Measurements from ENCODE around the gene ATP8A2. TPM values are rescaled to one million over a fixed set of nuclear protein-coding genes. Genes with fewer than 3 reads are reported as not detected.

The ATP8A2 gene
- total and polyA plus RNA-seq, 10 of the 15 experiments (the other 5 are each of a cell fraction or from before 2014, with no cell fraction given), result 0.01 to 0.04 (median 0.04) TPM; not detected in 7

DNA sequence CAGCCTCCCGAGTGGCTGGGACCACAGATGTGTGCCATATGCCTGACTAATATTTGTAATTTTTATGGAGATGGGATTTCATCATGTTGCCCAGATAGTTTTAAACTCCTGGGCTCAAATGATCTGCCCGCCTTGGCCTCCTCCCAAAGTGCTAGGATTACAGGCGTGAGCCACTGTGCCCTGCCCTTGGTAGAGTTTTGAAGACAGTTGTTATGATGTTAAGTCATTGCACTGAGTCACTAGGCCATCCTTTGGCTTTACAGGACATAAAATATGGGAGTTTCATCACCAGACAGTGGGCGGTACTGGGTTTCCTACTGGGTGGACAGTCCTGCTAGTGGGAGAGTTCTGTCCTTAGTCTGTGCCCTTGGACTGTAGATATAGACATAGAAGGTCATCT, 282.5 kb downstream of the ATP8A2 start:
- Histone ChIP-seq H3K27ac (ENCODE audit: control insufficient read depth, insufficient read depth) (no peak overlapping the region), H3K4me3 (no peak overlapping the region), H3K36me3 (ENCODE audit: control insufficient read depth in 2 of 2, insufficient read depth in 2 of 2, low read length in 1 of 2) (no peaks in the 10 kb centered on the region), H3K4me1 (ENCODE audit: control insufficient read depth, insufficient read depth, low read length) (no peaks in the 10 kb centered on the region), H3K9me3 (replicated peaks; ENCODE audit: control insufficient read depth, insufficient read depth, low read length) (no peaks in the 10 kb centered on the region), H3K9ac (ENCODE audit: control insufficient read depth, insufficient read depth, low read length) (no peak overlapping the region), H2AFZ (ENCODE audit: control insufficient read depth, low read depth, low read length) (no peak overlapping the region), H3K79me2 (ENCODE audit: control insufficient read depth, insufficient read depth, low read length) (no peaks in the 10 kb centered on the region), H4K20me1 (ENCODE audit: control insufficient read depth, insufficient read depth) (no peaks in the 10 kb centered on the region), H3K27me3 (replicated peaks in 1 of 2; ENCODE audit: control insufficient read depth in 2 of 2, insufficient read depth in 2 of 2, low read length in 1 of 2) (no peaks in the 10 kb centered on the region), H3K4me2 (ENCODE audit: control insufficient read depth, insufficient read depth) (no peak overlapping the region)
- intact Hi-C loops (cut with micrococcal nuclease; ENCODE audit: unreplicated experiment), result no loop called here
- RAD21 ChIA-PET (ENCODE audit: unreplicated experiment), result no interaction called here
- BruUV-seq (replicated peaks), result no TSS peak
- TF ChIP-seq, protein P1, sequence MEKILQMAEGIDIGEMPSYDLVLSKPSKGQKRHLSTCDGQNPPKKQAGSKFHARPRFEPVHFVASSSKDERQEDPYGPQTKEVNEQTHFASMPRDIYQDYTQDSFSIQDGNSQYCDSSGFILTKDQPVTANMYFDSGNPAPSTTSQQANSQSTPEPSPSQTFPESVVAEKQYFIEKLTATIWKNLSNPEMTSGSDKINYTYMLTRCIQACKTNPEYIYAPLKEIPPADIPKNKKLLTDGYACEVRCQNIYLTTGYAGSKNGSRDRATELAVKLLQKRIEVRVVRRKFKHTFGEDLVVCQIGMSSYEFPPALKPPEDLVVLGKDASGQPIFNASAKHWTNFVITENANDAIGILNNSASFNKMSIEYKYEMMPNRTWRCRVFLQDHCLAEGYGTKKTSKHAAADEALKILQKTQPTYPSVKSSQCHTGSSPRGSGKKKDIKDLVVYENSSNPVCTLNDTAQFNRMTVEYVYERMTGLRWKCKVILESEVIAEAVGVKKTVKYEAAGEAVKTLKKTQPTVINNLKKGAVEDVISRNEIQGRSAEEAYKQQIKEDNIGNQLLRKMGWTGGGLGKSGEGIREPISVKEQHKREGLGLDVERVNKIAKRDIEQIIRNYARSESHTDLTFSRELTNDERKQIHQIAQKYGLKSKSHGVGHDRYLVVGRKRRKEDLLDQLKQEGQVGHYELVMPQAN (conservative IDR thresholded peaks at IDR 0.05), result no peak
- TF ChIP-seq, protein P2, sequence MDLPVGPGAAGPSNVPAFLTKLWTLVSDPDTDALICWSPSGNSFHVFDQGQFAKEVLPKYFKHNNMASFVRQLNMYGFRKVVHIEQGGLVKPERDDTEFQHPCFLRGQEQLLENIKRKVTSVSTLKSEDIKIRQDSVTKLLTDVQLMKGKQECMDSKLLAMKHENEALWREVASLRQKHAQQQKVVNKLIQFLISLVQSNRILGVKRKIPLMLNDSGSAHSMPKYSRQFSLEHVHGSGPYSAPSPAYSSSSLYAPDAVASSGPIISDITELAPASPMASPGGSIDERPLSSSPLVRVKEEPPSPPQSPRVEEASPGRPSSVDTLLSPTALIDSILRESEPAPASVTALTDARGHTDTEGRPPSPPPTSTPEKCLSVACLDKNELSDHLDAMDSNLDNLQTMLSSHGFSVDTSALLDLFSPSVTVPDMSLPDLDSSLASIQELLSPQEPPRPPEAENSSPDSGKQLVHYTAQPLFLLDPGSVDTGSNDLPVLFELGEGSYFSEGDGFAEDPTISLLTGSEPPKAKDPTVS (IDR thresholded peaks at IDR 0.05; ENCODE audit: low read depth, low read length), result no peak
- TF ChIP-seq BACH1 (IDR thresholded peaks at IDR 0.05; ENCODE audit: borderline replicate concordance), result no peak
- TF ChIP-seq, protein P3, sequence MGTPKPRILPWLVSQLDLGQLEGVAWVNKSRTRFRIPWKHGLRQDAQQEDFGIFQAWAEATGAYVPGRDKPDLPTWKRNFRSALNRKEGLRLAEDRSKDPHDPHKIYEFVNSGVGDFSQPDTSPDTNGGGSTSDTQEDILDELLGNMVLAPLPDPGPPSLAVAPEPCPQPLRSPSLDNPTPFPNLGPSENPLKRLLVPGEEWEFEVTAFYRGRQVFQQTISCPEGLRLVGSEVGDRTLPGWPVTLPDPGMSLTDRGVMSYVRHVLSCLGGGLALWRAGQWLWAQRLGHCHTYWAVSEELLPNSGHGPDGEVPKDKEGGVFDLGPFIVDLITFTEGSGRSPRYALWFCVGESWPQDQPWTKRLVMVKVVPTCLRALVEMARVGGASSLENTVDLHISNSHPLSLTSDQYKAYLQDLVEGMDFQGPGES (IDR thresholded peaks at IDR 0.05), result no peak
- no peak for TF ChIP-seq EZH2 (IDR thresholded peaks at IDR 0.05; ENCODE audit: borderline replicate concordance, control insufficient read depth, low read depth, low read length)
- TF ChIP-seq, protein P4, sequence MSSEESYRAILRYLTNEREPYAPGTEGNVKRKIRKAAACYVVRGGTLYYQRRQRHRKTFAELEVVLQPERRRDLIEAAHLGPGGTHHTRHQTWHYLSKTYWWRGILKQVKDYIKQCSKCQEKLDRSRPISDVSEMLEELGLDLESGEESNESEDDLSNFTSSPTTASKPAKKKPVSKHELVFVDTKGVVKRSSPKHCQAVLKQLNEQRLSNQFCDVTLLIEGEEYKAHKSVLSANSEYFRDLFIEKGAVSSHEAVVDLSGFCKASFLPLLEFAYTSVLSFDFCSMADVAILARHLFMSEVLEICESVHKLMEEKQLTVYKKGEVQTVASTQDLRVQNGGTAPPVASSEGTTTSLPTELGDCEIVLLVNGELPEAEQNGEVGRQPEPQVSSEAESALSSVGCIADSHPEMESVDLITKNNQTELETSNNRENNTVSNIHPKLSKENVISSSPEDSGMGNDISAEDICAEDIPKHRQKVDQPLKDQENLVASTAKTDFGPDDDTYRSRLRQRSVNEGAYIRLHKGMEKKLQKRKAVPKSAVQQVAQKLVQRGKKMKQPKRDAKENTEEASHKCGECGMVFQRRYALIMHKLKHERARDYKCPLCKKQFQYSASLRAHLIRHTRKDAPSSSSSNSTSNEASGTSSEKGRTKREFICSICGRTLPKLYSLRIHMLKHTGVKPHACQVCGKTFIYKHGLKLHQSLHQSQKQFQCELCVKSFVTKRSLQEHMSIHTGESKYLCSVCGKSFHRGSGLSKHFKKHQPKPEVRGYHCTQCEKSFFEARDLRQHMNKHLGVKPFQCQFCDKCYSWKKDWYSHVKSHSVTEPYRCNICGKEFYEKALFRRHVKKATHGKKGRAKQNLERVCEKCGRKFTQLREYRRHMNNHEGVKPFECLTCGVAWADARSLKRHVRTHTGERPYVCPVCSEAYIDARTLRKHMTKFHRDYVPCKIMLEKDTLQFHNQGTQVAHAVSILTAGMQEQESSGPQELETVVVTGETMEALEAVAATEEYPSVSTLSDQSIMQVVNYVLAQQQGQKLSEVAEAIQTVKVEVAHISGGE (CRISPR knock-in tag; IDR thresholded peaks at IDR 0.05), result no peak
- in situ Hi-C loops (cut with MboI), result no loop called here
- DNase-seq (ENCODE audit: low read depth, low spot score), result no peak
- no peak for ATAC-seq
- POLR2A ChIA-PET, result no interaction called here
- no peak for FAIRE-seq
- SMC1A ChIA-PET (ENCODE audit: uncharacterized antibody, unreplicated experiment), result no interaction called here
- CTCF ChIA-PET, result no interaction called here
- WGBS (ENCODE audit: insufficient coverage, insufficient replicate concordance, low lambda C conversion rate, missing lambda C conversion rate), result 8% methylated on average over 4 of the region's 4 CpGs

Data from GM12878 (cell line).